AG10803 (cell line): ENCODE results near the gene RDH14.

Source experiments
- DNase-seq: peaks from one replicate; pipeline ENCODE4 v3.0.0; 2010; ENCODE audit warnings: low read depth
- H3K4me3 ChIP-seq: 2 replicates; pipeline ENCODE4 v1.5.1; 2011; ENCODE audit warnings: mild to moderate bottlenecking, low read length, control low read depth
- CTCF ChIP-seq: conservative IDR thresholded peaks from 2 replicates; pipeline ENCODE4 v1.5.1; 2011; ENCODE audit warnings: mild to moderate bottlenecking, low read length, control low read depth, inconsistent platforms

Gene RDH14

GRCh38 chr2:18518116-18519111 is 42.0 kb downstream of the RDH14 start:
- DNase-seq, result peak; percentile 52
- TF ChIP-seq CTCF, result no peak
- no peak overlapping the region for H3K4me3 ChIP-seq

- TF ChIP-seq CTCF, result no peak
- DNase-seq, result no peak
- no peak overlapping the region for H3K4me3 ChIP-seq
These were observed 43.1 kb downstream of the RDH14 start for GRCh38 chr2:18517386-18517785.

- no peak for TF ChIP-seq CTCF
- H3K4me3 ChIP-seq, result no peak overlapping the region
- peak; percentile 63 for DNase-seq
These were observed 44.3 kb downstream of the RDH14 start for GRCh38 chr2:18516112-18516511.

- no peak for DNase-seq
- H3K4me3 ChIP-seq, result no peak overlapping the region
- no peak for TF ChIP-seq CTCF
These were observed 45.7 kb downstream of the RDH14 start for GRCh38 chr2:18514526-18515461.

- DNase-seq, result no peak
- H3K4me3 ChIP-seq, result no peak overlapping the region
- no peak for TF ChIP-seq CTCF
These were observed 49.7 kb downstream of the RDH14 start for GRCh38 chr2:18510775-18511174.

- no peak for DNase-seq
- TF ChIP-seq CTCF, result no peak
- H3K4me3 ChIP-seq, result no peak overlapping the region
These were observed 53.5 kb downstream of the RDH14 start for GRCh38 chr2:18506883-18507509.
